Right atrium auricular region (tissue), 2 donors: ENCODE data around the gene KCNMA1. TPM values are rescaled to one million over a fixed set of nuclear protein-coding genes. Genes with fewer than 3 reads are reported as not detected.

ENCODE experiments used
- DNase-seq: peaks from one replicate; pipeline ENCODE4 v3.0.0-alpha.2; 2019; ENCODE audit warnings: low spot score
- H3K27ac ChIP-seq, 2 donors: fragments of 200-600 bp; sonication (generic); 1 replicate in 1 of 2; 2 replicates in 1 of 2; pipeline ENCODE4 v1.5.1; 2016 to 2019
- H3K27me3 ChIP-seq, 2 donors: fragments of 200-600 bp; sonication (generic); one replicate each; pipeline versions ENCODE4 v1.5.1 to v1.6.0; 2017 to 2019
- H3K36me3 ChIP-seq: fragments of 200-600 bp; sonication (generic); one replicate; pipeline ENCODE4 v1.5.1; 2016
- H3K4me1 ChIP-seq, 2 donors: fragments of 200-600 bp; sonication (generic); one replicate each; pipeline versions ENCODE4 v1.5.1 to v1.6.0; 2017 to 2019
- H3K4me3 ChIP-seq, 2 donors: fragments of 200-600 bp; sonication (generic); 1 replicate in 1 of 2; 2 replicates in 1 of 2; pipeline ENCODE4 v1.5.1; 2017 to 2019; ENCODE audit warnings: mild to moderate bottlenecking in 1 of 2, moderate library complexity in 1 of 2
- H3K9me3 ChIP-seq, 2 donors: fragments of 200-600 bp; sonication (generic); one replicate each; pipeline ENCODE4 v1.5.1; 2019
- CTCF ChIP-seq, 2 donors: fragments of 200-600 bp; sonication (generic); IDR thresholded peaks; one replicate each; pipeline ENCODE4 v1.5.1; 2019; ENCODE audit warnings: antibody characterized with exemption in 2 of 2
- total RNA-seq, 2 donors: library from RNA; depleted of rRNA; stranded (reverse); fragments of >200 nt; gene quantifications; one replicate each; pipeline ENCODE4 v1.1.0, GENCODE V29; 2016

The KCNMA1 gene
- total RNA-seq, 2 donors from 2014 or later: 2.3 to 3.5 TPM

GRCh38 chr10:77537071-77537470 lies 100.5 kb downstream of the KCNMA1 start:
- TF ChIP-seq CTCF (IDR thresholded peaks at IDR 0.05): no peak
- H3K27me3 ChIP-seq: no peaks in the 10 kb centered on the region
- H3K27ac ChIP-seq: no peak overlapping the region
- no peak overlapping the region for H3K4me3 ChIP-seq
- no peak for DNase-seq
- no peaks in the 10 kb centered on the region for H3K36me3 ChIP-seq
- peaks cover 0 to 9% of the 10 kb centered on the region in 2 donors for H3K9me3 ChIP-seq
- H3K4me1 ChIP-seq: no peaks in the 10 kb centered on the region

- no peak for DNase-seq
- Histone ChIP-seq H3K4me3 (no peak overlapping the region), H3K4me1 (peaks cover 0 to 7% of the 10 kb centered on the region in 2 donors), H3K36me3 (no peaks in the 10 kb centered on the region), H3K27ac (no peak overlapping the region), H3K27me3 (no peaks in the 10 kb centered on the region), H3K9me3 (no peaks in the 10 kb centered on the region)
- TF ChIP-seq CTCF (IDR thresholded peaks at IDR 0.05): no peak
Measured at GRCh38 chr10:77533887-77534278, 103.7 kb downstream of the KCNMA1 start.

GRCh38 chr10:77533146-77533886 lies 104.3 kb downstream of the KCNMA1 start:
- Histone ChIP-seq H3K27me3 (no peaks in the 10 kb centered on the region), H3K27ac (no peak overlapping the region), H3K36me3 (no peaks in the 10 kb centered on the region), H3K9me3 (no peaks in the 10 kb centered on the region), H3K4me3 (no peak overlapping the region), H3K4me1 (peaks cover 0 to 7% of the 10 kb centered on the region in 2 donors)
- TF ChIP-seq CTCF (IDR thresholded peaks at IDR 0.05): no peak
- DNase-seq: no peak

GRCh38 chr10:77532068-77532467 lies 105.5 kb downstream of the KCNMA1 start:
- Histone ChIP-seq H3K4me1 (peaks cover 0 to 7% of the 10 kb centered on the region in 2 donors), H3K9me3 (no peaks in the 10 kb centered on the region), H3K27ac (peak overlapping the region in 1 of 2 donors; percentile 11), H3K27me3 (no peaks in the 10 kb centered on the region), H3K36me3 (no peaks in the 10 kb centered on the region), H3K4me3 (no peak overlapping the region)
- TF ChIP-seq CTCF (IDR thresholded peaks at IDR 0.05): no peak
- no peak for DNase-seq

GRCh38 chr10:77531441-77532001 lies 106.1 kb downstream of the KCNMA1 start:
- H3K4me1 ChIP-seq: peaks cover 0 to 7% of the 10 kb centered on the region in 2 donors
- H3K36me3 ChIP-seq: no peaks in the 10 kb centered on the region
- H3K27me3 ChIP-seq: no peaks in the 10 kb centered on the region
- H3K4me3 ChIP-seq: no peak overlapping the region
- H3K9me3 ChIP-seq: no peaks in the 10 kb centered on the region
- H3K27ac ChIP-seq: peak overlapping the region in 1 of 2 donors; percentile 51
- DNase-seq: peak; percentile 68
- no peak for TF ChIP-seq CTCF (IDR thresholded peaks at IDR 0.05)
